Stimulated activated naive CD8-positive, alpha-beta T cell treated with anti-CD3 and anti-CD28 coated beads, Interleukin-15, Interleukin-2, amounts not matched to agents 100 U/mL and 50 U/mL, for 24 hours (primary cell): Measurements from ENCODE around the gene TSHZ2.
A peak's percentile ranks its signal among the peaks of the same experiment; 100 is the strongest.

Source experiments
- ATAC-seq: fragments of 150-1000 bp; cut with Tn5 transposase; one replicate; pipeline ENCODE4 v1.10.0; 2021
- DNase-seq: peaks from one replicate; pipeline ENCODE4 v3.0.0; 2021

TSHZ2 gene

DNA sequence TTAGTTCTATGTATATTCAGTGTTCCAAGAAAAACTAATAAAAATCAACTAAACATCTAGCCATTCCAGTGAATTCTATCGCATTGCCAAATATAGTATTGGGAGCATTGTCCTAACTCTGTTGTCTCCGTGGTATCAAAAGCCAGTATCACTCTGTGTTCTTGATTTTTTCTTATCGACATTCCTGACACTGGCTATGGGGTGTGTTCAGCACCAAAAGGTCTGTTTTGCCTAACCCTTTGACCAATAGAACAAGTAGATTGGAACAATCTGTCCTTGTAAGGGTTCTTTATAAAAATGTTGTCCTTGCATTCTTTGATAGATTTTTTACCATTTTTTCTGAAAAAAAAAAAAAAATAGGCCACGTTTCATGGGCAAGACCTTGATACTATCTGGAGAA lies 161.5 kb downstream of the TSHZ2 start:
- DNase-seq, result no peak
- no peak for ATAC-seq

DNA sequence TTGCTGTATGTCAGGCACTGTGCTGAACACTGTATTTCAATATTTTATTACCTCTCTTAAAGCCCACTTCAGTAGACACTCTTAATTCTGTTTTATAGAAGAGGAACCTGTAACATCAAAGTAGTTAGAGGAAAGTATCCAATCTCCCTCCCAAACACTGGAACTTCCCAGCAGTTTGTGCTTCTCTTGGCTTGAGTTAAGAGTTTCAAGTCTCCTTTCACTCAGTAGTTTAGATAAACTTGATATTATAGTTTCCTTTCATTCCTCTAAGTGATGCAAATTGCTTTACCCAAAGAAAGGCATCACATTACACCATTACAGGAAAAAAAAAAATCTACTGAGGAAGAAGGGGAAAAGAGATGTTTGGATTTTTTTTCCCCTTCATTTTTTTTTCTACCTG lies 164.3 kb downstream of the TSHZ2 start:
- DNase-seq (no peak), ATAC-seq (no peak)

DNA sequence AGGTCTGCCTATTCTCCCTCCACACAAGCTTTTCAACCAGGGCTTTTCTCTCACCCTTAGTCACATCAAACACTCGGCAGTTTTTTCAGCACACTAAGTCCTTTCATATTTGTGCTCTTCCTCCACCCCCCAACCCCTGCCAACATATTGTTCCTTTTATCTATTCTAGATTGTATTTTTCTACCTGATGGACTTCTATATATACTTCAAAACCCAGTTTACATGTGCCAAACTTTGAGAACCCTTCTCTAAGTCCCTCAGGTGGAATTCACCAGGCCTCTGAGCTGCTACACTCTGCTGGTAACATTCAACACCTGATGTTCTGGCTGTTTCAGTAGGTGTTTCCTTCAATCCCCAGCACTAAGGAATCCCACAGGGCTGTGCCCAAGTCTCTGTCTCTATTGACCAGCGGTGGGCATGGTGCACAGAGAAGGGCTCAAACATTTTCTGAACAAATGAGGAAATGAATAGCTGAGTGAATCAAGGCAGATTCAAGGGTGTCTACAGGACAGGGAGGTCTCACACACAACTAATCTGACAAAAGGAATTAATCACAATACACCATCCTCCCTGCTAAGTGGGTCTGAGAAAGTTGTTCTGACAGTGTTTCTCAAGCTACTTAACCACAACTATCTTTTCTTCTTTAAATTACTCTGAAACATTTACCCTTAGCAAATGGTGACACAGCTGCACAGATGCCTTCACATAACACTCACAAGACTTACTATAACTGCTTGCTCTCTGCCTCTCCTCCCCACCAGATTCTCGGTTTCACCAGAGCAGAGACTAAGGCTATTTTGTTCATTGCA lies 166.5 kb downstream of the TSHZ2 start:
- DNase-seq (no peak), ATAC-seq (no peak)

DNA sequence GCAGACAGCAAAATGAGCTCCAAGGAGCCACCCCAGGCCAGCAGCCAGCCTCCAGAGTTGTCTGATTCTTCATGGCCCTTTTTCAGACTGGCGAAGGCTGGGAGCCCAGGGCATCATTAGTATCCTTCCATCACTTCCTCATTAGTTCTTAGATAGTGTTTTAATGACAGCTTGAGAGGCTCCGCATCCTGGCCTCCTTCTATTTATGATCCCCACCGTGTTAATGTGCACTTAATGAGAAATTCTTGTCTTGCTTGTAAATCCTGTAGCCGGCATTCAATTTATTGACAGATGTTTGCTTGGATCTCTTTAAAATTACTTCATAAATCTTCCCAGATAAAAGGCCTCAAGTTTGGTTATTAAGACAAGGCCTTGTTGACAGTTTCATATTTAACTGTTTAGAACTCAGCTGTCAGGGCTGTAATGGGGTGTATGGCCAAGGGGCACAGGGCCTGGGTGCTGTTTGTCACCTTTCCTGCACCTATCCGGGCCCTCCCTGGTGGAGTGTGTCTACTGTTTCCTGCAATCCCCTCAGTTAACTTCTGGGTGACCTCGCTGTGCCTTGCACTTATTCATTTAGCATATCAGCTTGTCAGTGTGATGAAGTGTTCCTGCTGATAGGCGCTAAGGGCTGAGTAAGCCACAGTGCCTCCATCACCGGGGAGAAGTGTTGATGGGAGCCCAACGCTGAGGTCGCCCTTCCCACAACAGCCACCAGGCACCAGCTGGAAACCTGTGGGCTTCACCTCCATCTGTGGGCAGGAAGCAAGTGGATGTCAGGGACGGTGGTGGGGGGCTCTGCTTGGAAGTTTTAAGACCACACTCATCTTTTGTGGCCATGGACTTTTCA lies 169.3 kb downstream of the TSHZ2 start:
- ATAC-seq (no peak), DNase-seq (no peak)

DNA sequence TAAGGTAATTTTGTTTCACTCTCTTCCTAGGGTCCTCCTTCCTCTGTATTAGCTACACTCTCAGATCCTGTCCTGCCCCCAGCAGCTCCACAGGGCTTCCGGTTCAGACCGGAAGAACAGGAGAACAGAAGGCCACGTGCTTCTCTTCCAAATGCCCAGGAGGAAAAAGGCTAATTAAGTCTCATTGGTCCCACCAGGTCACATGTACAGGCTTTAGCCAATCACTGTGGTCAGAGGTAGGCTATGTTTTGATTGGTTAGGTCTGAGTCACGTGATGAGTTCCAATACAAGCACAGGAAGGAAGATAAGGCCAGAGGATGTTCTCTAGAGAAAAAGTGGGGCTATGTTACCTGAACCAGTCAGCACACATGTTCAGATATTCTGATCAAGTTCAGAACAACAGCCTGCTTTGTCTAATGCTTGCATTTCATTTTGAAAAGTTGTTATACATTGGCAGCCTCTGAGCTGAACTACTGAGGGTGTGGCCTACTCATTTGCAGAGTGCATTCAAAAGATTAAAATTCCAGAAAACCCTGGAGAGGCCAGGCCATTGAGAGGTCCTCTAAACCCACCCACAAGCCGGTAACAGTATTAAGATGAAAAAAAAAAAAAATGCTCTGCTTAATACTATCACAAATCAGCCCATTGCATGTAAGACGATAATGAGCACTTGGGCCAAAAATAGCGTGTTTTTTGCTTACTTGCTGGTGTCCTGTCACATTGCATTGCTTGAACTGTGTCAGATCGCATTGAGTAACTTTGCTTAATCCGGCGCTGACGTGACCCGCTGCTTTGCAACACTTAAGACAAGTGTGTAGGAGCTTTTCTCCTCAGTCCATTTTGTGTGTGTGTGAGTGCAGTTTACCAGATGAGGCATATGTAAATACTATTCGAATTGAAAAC lies 170.3 kb downstream of the TSHZ2 start:
- ATAC-seq (no peak), DNase-seq (no peak)

DNA sequence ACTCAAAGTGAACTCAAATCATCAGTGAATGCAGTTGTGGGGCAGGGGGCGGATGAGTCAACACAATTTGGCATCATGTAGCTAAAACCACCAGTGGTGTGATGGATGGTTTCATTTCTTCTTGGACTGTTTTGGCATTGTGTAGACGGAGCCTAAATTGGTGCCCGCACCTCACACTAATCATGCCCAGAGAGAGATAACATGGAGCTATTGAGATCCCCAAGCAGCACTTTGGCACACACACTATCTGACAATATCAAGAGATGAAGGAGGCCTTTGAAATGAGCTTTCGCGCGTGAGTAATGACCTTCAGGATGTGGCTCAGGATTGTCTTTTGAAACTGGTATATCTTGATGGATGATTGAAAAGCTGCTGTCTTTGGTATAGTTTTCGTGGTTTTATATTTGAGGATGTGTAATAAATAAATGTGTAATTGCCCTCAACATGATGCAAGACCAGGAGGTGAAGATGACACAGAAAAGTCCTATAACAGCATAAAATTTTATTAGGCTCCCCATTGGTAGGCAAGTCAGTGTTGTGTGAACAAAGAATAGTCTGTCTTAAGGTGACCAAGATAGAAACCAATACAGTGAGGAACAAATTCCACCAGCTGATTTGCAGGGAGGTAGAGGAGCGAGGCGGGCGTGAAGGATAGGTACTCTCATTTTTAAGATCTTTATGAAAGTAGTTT lies 174.2 kb downstream of the TSHZ2 start:
- ATAC-seq, result peak; percentile 85
- peak; percentile 30 for DNase-seq

DNA sequence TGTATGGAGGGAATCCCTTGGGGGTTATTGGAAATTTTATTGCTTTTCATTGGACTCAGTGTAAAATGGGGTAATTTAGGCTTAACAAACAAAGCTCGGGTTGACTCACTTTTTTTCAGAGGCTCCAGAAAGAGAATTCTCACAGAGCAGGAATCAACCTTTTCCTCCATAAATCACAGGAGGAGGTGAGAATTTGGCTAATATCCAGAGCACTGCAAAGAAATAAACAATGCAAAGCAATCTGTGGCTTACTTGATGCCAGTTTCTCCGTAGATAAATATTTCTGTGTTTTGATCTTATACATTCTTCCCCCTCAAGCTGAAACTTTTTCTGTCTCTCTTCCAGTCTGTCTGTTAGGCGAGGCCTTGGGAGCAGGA lies 176.6 kb downstream of the TSHZ2 start:
- ATAC-seq, result no peak
- DNase-seq, result no peak

DNA sequence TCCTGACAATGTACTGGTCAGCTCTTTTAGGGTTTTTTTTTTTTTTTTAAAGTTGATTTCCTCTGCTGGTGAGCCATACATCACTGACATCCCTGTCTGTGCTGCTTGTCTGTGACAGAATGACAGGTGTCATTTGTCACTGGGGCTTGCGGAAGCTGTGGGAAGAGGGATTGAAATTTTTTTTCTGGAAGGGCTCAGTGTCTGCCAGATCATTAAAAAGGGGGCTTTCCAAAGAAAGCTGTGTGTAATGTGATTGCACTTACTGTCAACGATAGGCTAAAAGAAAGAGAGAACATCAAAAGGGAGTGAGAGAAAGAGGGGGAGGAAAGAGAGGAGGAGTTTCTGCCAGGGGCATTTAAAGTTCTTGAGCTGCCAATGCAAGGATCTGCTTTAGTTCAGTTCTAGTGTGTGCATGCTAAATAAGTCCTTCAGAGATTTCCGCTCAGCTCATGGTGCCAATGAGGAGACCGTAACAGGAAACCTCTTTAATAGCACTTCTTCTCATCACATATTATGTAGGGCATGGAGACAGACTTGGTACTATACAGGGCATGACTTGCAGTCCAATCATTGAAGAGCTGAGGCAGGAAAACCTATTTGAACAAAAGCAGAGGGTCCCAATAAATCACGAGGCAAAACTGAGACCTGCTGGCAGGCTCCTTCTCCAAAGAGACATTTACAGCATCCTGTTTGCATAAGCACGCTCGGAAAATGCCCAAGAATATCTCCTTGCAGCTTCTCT lies 177.2 kb downstream of the TSHZ2 start:
- ATAC-seq (no peak), DNase-seq (no peak)

DNA sequence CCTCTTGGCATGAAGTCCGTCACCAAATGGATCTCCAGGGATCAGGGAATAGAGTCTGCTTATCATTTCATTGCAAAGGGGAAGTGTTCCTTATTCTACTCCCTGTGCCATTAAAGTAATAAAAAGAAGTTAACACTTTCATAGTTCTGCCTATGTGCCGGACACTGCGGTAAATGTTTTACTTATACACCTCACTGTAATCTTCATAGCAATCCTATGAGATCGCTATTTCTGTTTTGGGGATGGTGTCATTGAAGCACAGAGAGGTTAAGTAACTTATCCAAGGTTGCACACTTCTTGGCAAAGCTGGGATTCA lies 177.7 kb downstream of the TSHZ2 start:
- no peak for DNase-seq
- no peak for ATAC-seq

DNA sequence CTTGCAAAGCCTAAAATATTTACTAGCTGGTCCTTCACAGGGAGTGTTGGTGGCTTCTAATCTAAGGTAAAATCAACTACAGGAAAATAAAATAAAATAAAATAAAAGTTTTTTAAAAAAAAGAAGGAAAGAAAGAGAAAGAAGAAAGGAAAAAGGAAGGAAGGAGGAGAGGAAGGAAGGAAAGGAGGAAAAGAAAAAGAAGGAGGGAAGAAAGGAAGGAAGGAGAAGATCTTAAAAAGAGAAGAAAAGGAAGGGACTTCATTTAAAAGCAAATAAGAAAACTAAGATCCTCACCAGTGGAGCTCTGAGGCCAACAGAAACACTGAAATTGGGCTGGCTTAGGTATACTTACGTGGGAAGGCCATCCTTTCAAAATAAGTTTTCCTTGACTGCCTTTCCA lies 178.4 kb downstream of the TSHZ2 start:
- no peak for ATAC-seq
- no peak for DNase-seq

DNA sequence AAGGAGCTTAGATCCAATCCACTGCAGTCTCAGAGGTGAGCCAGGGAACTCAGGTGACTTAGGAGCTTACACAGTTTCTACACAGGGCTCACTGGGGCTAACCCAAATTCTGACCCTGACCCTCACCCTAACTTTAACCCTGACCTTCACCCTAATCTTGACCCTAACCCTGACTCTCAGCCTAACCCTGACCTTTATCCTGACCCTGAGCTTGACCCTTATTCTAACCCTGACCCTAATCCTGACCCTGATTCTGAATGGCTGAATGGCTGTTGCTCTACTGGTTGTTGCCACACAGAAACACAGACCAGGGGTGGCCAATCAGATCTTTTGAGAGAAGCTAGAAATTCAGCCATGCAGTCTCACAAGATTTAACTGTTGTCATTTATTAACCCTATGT lies 180.1 kb downstream of the TSHZ2 start:
- ATAC-seq (no peak), DNase-seq (no peak)

DNA sequence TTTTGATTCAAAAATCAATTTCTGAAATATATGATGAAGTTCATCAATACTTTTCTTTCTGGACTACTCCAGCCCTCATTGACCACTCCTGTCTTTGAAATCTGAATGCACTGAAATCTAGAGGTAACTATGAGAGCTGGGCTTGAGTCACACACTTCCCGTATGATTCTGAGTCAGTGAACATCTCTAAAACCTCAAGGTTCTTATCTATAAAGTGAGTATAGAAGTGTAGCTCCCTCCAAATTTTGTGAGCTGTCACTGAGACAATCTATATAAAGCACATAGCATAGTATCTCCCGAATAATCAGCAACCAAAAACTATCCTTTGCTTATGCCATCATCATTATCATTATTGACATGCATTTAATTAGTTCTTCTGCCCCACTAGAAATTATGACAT lies 182.4 kb downstream of the TSHZ2 start:
- DNase-seq (no peak), ATAC-seq (peak; percentile 90)

DNA sequence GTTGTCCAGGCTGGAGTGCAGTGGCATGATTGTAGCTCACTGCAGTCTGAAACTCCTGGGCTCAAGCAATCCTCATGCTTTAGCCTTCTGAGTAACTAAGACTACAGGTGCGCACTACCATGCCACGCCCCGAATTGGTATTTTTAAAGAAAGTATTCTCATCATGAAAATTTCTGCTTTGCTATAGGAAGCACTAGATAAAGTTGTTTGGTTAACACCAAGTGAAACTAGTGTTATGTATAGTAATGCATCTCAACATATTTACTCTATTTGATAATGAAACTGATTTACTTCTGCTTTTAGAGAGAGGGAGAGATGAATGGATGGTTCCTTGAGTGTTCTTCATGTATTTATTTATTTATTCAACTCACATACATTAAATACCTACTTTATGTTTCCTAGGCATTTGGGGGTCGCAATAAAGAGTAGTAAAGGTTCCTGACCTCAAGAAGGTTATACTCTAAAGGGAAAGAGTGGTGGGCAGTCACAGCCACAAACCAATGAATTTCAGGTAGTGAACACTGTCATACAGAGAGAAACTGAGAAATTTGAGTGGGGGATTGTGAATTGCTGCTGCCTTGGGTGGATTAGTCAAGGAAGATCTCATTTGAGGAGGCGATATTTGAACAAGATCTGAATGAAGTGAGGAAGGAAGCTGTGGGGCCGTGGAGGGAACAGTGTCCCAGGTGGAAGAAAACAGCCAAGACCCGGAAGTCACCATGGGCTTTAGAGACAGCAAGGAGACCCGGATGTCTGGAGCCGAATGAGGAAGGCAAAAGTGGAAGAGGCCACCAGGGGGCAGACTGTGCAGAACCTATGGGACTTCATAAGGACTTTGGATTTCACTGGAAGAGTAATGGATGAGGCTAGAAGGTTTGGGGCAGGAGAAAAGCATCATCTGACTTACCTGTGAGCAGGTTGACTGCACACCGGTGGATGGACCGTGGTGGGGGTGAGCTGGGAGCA lies 185.6 kb downstream of the TSHZ2 start:
- ATAC-seq (no peak), DNase-seq (peak; percentile 48)

DNA sequence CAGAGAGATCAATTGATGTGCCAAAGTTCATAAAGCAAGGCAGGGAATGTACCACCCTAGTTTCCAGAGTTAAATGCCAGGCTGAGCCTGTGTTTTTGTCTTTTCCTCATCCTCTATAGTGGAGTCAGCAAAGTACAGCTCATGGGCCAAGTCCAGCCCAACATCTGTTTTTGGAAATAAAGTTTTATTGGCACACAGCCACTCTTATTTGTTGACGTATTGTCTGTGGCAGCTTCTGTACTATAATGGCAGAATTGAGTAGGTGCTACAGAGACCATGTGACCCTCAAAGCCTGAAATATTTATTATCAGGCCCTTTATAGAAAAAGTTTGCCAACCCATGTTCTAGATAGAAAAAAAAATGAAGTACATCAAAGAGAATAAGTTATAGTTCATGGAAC lies 187.0 kb downstream of the TSHZ2 start:
- DNase-seq (no peak), ATAC-seq (no peak)

DNA sequence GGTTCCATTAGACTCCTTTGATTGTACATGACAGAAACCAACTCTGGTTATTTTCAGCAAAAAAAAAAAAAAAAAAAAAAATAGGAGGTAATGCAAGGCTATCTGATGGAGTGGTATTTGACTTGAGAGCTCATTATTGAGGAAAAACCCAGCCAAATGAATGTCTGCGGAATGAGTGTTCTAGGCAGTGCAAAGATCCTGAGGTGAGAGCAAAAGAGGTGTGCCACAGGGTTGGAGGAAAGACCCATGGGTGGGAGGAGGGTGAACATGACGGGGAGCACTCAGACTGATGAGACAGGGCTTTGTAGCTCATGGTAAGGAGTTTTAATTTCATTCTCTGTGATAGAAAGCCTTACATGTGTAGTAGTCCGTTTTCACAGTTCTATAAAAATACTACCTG lies 188.9 kb downstream of the TSHZ2 start:
- DNase-seq, result no peak
- ATAC-seq, result no peak

DNA sequence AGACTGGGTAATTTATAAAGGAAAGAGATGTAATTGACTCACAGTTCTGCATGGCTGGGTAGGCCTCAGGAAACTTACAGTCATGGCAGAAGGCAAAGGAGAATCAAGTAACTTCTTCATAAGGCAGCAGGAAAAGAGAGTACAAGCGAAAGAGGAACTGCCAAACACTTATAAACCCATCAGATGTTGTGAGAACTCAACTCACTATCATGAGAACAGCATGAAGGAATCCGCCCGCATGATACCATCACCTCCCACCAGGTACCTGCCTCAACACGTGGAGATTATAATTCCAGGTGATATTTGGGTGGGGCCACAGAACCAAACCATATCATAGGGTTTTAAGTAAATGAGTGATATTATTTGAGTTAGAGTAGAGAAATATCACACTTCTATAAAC lies 189.3 kb downstream of the TSHZ2 start:
- DNase-seq (no peak), ATAC-seq (no peak)

DNA sequence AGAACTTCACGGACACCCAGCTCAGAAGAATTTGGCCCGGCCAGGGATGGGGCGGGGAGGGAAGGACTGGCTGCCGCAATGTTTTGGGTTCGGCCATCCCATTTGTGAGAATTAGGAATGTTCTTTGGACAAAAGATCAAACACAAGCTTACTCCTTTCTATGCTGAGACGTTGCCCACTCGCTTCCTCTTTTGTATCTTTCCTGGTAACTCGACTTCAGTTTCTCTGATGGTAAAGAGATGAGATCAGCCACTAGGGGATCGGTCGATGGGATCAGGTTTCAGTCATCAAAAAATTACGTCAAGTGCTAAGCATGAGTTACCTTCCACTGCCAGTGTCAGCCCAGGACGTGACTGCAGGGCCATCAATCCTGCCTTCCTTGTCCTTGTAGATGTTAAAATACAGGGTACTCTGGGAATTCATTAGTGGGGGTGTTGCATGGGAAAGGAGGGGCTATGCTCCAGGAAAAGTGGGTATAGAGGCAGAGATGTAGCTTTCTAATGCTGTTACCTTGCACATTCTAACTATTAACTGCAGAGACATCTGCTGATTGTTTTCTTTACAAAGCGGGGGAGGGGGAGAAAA lies 190.2 kb downstream of the TSHZ2 start:
- DNase-seq, result no peak
- no peak for ATAC-seq

DNA sequence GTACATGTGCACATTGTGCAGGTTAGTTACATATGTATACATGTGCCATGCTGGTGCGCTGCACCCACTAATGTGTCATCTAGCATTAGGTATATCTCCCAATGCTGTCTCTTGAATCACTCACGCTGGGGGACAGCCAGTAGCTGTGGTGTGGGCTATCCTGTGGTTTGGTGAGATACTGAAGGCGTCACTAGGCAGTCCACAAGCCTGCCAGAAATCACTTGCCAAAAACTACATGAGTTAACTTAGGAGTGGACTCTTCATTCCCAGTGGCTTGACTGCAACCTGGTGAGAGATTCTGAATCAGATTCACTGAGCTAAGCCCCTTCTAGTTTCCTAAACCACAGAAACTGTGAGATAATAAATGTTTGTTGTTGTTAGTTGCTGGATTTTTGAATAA lies 191.3 kb downstream of the TSHZ2 start:
- ATAC-seq (peak; percentile 76), DNase-seq (no peak)

DNA sequence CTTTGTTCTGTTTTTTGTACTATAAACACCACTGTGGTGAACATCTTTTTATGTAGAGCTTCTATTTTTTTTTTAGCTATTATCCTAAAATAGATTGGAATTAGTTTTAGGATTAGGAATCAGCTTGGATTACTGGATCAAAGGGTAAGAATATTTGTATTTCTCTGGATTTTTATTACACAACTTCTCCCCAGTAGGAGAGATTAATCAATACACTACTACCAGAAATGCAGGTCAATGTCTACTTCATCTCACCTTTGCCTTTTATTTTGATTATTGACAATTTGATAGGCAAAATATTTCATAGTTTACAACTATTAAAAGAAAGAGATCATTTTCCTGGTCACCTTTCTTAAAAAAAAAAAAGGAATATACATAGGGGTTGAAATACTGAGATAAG lies 191.9 kb downstream of the TSHZ2 start:
- ATAC-seq, result no peak
- DNase-seq, result no peak

DNA sequence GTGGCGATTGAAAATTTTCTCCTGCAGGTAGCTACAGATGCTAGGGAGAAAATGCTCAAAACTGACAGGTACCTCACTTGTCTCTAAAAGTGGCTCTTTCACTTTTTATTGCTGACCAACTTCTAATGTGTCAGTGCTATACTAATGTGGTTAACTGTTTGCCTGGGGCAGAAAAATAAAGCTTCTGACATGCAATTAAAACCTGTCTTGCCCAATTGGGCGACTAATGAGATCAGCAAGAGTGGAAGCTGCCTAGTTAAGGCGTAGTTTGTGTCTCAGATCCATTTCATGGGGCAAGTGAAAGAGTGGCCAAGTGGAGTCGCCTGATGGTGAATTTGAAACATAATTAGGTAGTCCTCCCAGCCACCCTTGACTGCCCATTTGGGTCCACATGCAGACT lies 193.3 kb downstream of the TSHZ2 start:
- no peak for ATAC-seq
- DNase-seq, result no peak
